HT-29 (cell line): ENCODE data around the gene CAMK2B. TPM values are rescaled to one million over a fixed set of nuclear protein-coding genes. Genes with fewer than 3 reads are reported as not detected.

Source experiments
- DNase-seq: peaks from one replicate; pipeline ENCODE4 v3.0.0-alpha.2; 2015; ENCODE audit warnings: low spot score
- total RNA-seq: library from RNA; depleted of rRNA; stranded (reverse); fragments of >200 nt; shearing (Covaris generic); gene quantifications from 2 replicates; pipeline ENCODE4 v1.2.3, GENCODE V29; 2014; rRNA removed

Gene CAMK2B
- total RNA-seq = 1.8 and 1.9 TPM in 2 replicates

GRCh38 chr7:44325201-44325671 lies at the start of gene CAMK2B:
Gene CAMK2B (minus strand): TSS chr7:44325594. CDS start chr7:44325421, 173 bp downstream.
- no peak for DNase-seq

- no peak for DNase-seq
These were observed 48.8 kb upstream of the CAMK2B start for GRCh38 chr7:44374007-44374763.

GRCh38 chr7:44373418-44373740 lies 48.0 kb upstream of the CAMK2B start:
- DNase-seq = no peak

- DNase-seq = no peak
These were observed 47.4 kb upstream of the CAMK2B start for GRCh38 chr7:44372560-44373417.

GRCh38 chr7:44368885-44369284 lies 43.5 kb upstream of the CAMK2B start:
- DNase-seq = no peak

GRCh38 chr7:44368455-44368854 lies 43.1 kb upstream of the CAMK2B start:
- DNase-seq = no peak

GRCh38 chr7:44367475-44368043 lies 42.2 kb upstream of the CAMK2B start:
- DNase-seq = no peak

GRCh38 chr7:44366986-44367385 lies 41.6 kb upstream of the CAMK2B start:
- DNase-seq = no peak

- DNase-seq = no peak
These were observed 28.3 kb upstream of the CAMK2B start for GRCh38 chr7:44353668-44354067.

- DNase-seq = no peak
These were observed 23.7 kb upstream of the CAMK2B start for GRCh38 chr7:44348851-44349781.

- peak; percentile 44 for DNase-seq
These were observed 22.9 kb upstream of the CAMK2B start for GRCh38 chr7:44348300-44348699.

GRCh38 chr7:44347546-44348114 lies 22.2 kb upstream of the CAMK2B start:
- DNase-seq = no peak

GRCh38 chr7:44346063-44346462 lies 20.7 kb upstream of the CAMK2B start:
- no peak for DNase-seq

GRCh38 chr7:44341401-44341800 lies 16.0 kb upstream of the CAMK2B start:
- DNase-seq = no peak

GRCh38 chr7:44338600-44338999 lies 13.2 kb upstream of the CAMK2B start:
- DNase-seq = no peak

- DNase-seq = no peak
These were observed 11.1 kb upstream of the CAMK2B start for GRCh38 chr7:44336491-44336890.

- no peak for DNase-seq
These were observed 9.8 kb upstream of the CAMK2B start for GRCh38 chr7:44335184-44335583.

GRCh38 chr7:44334734-44335097 lies 9.3 kb upstream of the CAMK2B start:
- no peak for DNase-seq

- DNase-seq = no peak
These were observed 8.7 kb upstream of the CAMK2B start for GRCh38 chr7:44333911-44334733.

- no peak for DNase-seq
These were observed 6.3 kb upstream of the CAMK2B start for GRCh38 chr7:44331682-44332081.
